ENCODE data around the gene GUCD1. TPM values are rescaled to one million over a fixed set of nuclear protein-coding genes. Genes with fewer than 3 reads are reported as not detected.

GUCD1 gene
- total and polyA plus RNA-seq, 2 of the 13 experiments (the other 11 are each of a cell fraction or from before 2014, with no cell fraction given): 128 to 245 TPM

- TF ChIP-seq PRDM15 (CRISPR knock-in tag; IDR thresholded peaks at IDR 0.05) (peak; percentile 42; the same call in 1 of the 2 replicates), MIER2 (CRISPR knock-in tag; IDR thresholded peaks at IDR 0.05) (no peak), NR2C2 (CRISPR knock-in tag; IDR thresholded peaks at IDR 0.05; ENCODE audit: borderline replicate concordance) (no peak; the same call in 1 of the 2 replicates), SP5 (CRISPR knock-in tag; IDR thresholded peaks at IDR 0.05; ENCODE audit: borderline replicate concordance, low read depth) (peak; percentile 90), PAX8 (CRISPR knock-in tag; IDR thresholded peaks at IDR 0.05; ENCODE audit: borderline replicate concordance) (no peak), ZEB1 (IDR thresholded peaks at IDR 0.05; ENCODE audit: insufficient replicate concordance, low read depth) (no peak), MTF1 (CRISPR knock-in tag; IDR thresholded peaks at IDR 0.05) (no peak), ZNF792 (CRISPR knock-in tag; IDR thresholded peaks at IDR 0.05) (peak; percentile 59; the same call in 1 of the 2 replicates), STAT6 (CRISPR knock-in tag; IDR thresholded peaks at IDR 0.05; ENCODE audit: borderline replicate concordance) (no peak), TEAD2 (CRISPR knock-in tag; IDR thresholded peaks at IDR 0.05) (no peak), TCF7L2 (IDR thresholded peaks at IDR 0.05; ENCODE audit: low read depth, low read length) (no peak), ZNF44 (CRISPR knock-in tag; IDR thresholded peaks at IDR 0.05) (no peak), SMAD3 (CRISPR knock-in tag; IDR thresholded peaks at IDR 0.05) (peak; percentile 29; the same call in 1 of the 2 replicates), TOE1 (CRISPR knock-in tag; IDR thresholded peaks at IDR 0.05) (no peak), HOXD1 (CRISPR knock-in tag; IDR thresholded peaks at IDR 0.05) (no peak), ZNF777 (CRISPR knock-in tag; IDR thresholded peaks at IDR 0.05) (no peak), ZNF660 (CRISPR knock-in tag; IDR thresholded peaks at IDR 0.05; ENCODE audit: borderline replicate concordance, low read depth) (no peak), KLF12 (CRISPR knock-in tag; IDR thresholded peaks at IDR 0.05; ENCODE audit: borderline replicate concordance) (peak; percentile 50; the same call in 1 of the 2 replicates)
- TF ChIP-seq, protein P1, sequence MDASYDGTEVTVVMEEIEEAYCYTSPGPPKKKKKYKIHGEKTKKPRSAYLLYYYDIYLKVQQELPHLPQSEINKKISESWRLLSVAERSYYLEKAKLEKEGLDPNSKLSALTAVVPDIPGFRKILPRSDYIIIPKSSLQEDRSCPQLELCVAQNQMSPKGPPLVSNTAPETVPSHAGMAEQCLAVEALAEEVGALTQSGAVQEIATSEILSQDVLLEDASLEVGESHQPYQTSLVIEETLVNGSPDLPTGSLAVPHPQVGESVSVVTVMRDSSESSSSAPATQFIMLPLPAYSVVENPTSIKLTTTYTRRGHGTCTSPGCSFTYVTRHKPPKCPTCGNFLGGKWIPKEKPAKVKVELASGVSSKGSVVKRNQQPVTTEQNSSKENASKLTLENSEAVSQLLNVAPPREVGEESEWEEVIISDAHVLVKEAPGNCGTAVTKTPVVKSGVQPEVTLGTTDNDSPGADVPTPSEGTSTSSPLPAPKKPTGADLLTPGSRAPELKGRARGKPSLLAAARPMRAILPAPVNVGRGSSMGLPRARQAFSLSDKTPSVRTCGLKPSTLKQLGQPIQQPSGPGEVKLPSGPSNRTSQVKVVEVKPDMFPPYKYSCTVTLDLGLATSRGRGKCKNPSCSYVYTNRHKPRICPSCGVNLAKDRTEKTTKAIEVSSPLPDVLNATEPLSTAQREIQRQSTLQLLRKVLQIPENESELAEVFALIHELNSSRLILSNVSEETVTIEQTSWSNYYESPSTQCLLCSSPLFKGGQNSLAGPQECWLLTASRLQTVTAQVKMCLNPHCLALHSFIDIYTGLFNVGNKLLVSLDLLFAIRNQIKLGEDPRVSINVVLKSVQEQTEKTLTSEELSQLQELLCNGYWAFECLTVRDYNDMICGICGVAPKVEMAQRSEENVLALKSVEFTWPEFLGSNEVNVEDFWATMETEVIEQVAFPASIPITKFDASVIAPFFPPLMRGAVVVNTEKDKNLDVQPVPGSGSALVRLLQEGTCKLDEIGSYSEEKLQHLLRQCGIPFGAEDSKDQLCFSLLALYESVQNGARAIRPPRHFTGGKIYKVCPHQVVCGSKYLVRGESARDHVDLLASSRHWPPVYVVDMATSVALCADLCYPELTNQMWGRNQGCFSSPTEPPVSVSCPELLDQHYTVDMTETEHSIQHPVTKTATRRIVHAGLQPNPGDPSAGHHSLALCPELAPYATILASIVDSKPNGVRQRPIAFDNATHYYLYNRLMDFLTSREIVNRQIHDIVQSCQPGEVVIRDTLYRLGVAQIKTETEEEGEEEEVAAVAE (CRISPR knock-in tag; IDR thresholded peaks at IDR 0.05; ENCODE audit: borderline replicate concordance): no peak
Observed at GRCh38 chr22:24592851-24593558, 38.1 kb upstream of the GUCD1 start, which contains the start of gene LRRC75B (continued).
